AG09309 (cell line): ENCODE results near the gene PDE4D.
"Not testable (repeated sequence)": the region's sequence is repeated elsewhere in the genome, so short reads cannot be mapped to it uniquely, and the experiment has no call there.

Experiments
- DNase-seq: peaks from one replicate; pipeline ENCODE4 v3.0.0-alpha.2; 2010; ENCODE audit warnings: low read depth
- H3K4me3 ChIP-seq: 2 replicates; pipeline ENCODE4 v1.5.1; 2011; ENCODE audit warnings: mild to moderate bottlenecking, low read depth, low read length, moderate library complexity; ENCODE audit not compliant: control insufficient read depth
- CTCF ChIP-seq: IDR thresholded peaks from 2 replicates; pipeline ENCODE4 v1.5.1; 2011; ENCODE audit warnings: mild to moderate bottlenecking, low read depth, low read length, inconsistent platforms; ENCODE audit not compliant: insufficient read depth, control insufficient read depth; ENCODE audit errors: missing control alignments

Gene PDE4D

GRCh38 chr5:59473611-59474010 lies 419.9 kb downstream of the PDE4D start:
- H3K4me3 ChIP-seq: no peak overlapping the region
- no peak for TF ChIP-seq CTCF
- no peak for DNase-seq

- TF ChIP-seq CTCF: no peak
Observed at GRCh38 chr5:59471463-59471862, 422.1 kb downstream of the PDE4D start.

DNA sequence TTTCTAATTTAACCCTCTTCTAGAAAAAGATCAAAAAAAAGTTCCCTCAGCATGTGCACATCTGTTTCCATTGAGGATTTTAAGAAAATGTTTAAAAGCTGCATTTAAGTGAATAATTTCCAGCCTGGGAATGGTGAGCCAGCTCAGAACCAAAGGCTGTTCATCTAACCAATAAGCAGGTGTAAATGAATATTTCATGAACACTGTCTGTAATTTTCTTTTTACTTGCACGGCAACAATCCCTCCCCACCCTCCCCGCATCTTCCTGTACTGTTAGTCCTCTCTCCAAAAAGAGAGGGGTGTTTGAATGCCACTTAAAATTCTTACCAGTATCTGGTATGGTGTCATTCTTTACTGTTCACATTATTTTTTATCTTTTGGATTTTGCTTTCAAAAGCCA lies 425.6 kb downstream of the PDE4D start:
- TF ChIP-seq CTCF: no peak

More at GRCh38 chr5:59471463-59471862, 422.1 kb downstream of the PDE4D start:
- no peak overlapping the region for H3K4me3 ChIP-seq
- DNase-seq: no peak

GRCh38 chr5:59466271-59466670 lies 427.3 kb downstream of the PDE4D start:
- no peak for DNase-seq

More for the DNA sequence above, 425.6 kb downstream of the PDE4D start:
- H3K4me3 ChIP-seq: no peak overlapping the region
- DNase-seq: no peak

GRCh38 chr5:59464969-59465368 lies 428.6 kb downstream of the PDE4D start:
- H3K4me3 ChIP-seq: no peak overlapping the region
- no peak for DNase-seq
- no peak for TF ChIP-seq CTCF

More at GRCh38 chr5:59466271-59466670, 427.3 kb downstream of the PDE4D start:
- no peak overlapping the region for H3K4me3 ChIP-seq
- TF ChIP-seq CTCF: no peak

DNA sequence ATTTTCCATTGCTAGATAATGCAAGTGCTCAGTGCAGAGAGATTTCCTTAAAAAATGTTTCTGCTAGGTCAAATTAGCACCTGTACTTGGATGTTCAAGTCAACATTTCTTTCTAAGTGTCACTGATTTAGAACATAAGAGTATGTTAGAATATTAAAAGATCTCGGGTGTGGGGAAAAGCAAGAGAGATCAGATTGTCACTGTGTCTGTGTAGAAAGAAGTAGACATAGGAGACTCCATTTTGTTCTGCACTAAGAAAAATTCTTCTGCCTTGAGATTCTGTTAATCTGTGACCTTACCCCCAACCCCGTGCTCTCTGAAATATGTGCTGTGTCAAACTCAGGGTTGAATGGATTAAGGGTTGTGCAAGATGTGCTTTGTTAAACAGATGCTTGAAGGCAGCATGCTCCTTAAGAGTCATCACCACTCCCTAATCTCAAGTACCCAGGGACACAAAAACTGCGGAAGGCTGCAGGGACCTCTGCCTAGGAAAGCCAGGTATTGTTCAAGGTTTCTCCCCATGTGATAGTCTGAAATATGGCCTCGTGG lies 429.8 kb downstream of the PDE4D start:
- not testable (repeated sequence) for H3K4me3 ChIP-seq, DNase-seq

DNA sequence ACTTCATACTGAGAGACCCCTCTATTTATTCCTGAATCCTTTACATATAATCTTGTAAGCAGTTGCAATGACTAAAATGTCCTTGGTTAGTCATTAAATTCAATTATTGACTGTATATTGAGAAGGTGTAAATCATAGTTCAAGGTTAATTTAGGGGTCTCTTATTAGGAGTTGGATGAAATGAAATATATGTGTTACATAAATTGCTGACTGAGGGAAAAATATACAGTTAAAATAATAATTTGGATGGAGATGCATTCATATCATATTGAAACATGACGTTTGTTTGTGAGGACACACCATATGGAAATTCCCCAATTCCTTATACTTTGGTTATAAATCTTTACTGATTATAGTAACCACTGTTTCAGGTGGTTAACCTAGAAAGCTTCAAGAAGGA lies 430.6 kb downstream of the PDE4D start:
- no peak overlapping the region for H3K4me3 ChIP-seq
- DNase-seq: no peak
- TF ChIP-seq CTCF: no peak
